ENCODE measurements around the gene ANKFN1.

DNA sequence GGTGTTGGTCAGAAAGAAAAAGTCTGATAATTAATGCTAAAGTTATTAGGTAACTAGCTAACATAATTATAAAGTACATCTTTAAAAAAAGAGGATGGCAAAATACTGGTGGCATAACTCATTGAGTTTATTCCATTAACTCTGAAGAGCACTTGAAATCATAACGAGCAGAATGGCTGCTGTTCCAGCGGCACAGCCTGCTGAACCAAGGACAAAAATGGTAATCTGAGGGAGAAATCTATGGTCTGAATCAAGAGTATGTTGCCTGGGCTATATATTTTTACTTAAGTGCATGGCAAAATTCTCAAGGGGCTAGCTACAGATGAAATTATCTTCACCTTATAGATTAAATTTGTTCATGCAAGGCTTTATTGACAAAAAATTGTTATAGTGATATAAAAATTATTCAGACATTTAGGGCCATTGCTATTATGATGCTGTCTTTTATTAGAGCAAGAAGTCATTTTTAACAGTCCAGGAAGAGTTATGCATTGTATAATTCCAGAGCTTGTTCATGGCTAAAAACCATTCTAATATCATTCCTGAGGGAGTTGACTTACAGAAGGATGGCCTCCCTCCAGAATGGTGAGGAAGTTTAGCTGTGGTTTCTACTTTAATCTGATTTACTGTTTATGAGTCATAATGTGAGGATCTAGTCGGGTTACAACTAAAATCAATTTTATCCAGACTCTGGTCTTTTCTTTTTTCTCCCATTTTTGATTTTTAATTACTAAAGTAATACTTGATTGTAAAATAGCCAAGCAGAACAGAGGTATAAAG lies 41.4 kb upstream of the ANKFN1 start:
- TF ChIP-seq CTCF (IDR thresholded peaks at IDR 0.05) (no peak), POLR2A (IDR thresholded peaks at IDR 0.05) (no peak)

All from body of pancreas (tissue), 4 donors.